Measurements from ENCODE around the gene DCC.

DCC gene

GRCh38 chr18:53153800-53154199, 813.8 kb downstream of the DCC start:
- FAIRE-seq (no peak), DNase-seq (ENCODE audit: low spot score) (no peak)

- FAIRE-seq (no peak), DNase-seq (ENCODE audit: low spot score) (no peak)
Measured at GRCh38 chr18:53165770-53166169, 825.8 kb downstream of the DCC start.

- FAIRE-seq (no peak), DNase-seq (ENCODE audit: low spot score) (no peak)
Measured at GRCh38 chr18:53169346-53169745, 829.3 kb downstream of the DCC start.

GRCh38 chr18:53191634-53192033, 851.6 kb downstream of the DCC start:
- no peak for DNase-seq (ENCODE audit: low spot score)
- FAIRE-seq = no peak

DNA sequence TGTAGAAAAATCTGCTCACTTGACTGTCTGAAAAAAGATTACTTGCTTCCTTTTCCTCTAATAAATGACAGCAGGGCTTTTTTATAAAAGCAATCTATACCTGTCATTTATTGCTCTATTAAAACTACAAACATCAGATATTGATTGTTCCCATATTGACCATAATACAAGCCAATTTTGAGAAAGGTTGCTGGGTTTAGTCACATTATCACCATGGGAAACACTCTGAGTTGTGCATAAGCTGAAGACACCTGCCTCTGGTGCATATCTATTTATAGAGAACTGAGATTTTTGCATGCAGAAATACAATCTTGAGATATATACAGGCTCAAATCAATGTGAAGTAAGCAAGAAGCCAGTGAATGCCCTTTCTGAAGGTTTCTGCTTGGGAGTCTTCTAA, 853.9 kb downstream of the DCC start:
- DNase-seq (ENCODE audit: low spot score) (no peak), FAIRE-seq (no peak)

DNA sequence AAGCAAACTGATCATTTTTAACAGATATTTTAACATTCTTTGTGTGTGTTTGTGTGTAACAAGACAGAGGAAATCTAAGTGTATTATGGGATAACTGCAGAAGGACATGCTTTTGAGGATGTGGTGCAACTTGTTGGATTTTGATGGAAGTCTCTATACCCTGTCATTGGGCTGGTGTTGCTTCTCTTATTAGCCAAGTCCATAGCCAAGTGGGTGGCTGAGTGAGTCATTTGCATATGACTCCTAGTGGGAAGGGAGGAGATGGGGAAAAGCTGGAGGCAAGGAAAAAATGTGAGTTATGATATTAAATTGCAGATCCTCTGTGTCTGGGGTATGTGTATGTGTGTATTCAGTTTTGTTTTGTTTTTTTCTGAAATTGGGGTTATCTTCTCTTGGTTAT, 879.9 kb downstream of the DCC start:
- no peak for FAIRE-seq

DNA sequence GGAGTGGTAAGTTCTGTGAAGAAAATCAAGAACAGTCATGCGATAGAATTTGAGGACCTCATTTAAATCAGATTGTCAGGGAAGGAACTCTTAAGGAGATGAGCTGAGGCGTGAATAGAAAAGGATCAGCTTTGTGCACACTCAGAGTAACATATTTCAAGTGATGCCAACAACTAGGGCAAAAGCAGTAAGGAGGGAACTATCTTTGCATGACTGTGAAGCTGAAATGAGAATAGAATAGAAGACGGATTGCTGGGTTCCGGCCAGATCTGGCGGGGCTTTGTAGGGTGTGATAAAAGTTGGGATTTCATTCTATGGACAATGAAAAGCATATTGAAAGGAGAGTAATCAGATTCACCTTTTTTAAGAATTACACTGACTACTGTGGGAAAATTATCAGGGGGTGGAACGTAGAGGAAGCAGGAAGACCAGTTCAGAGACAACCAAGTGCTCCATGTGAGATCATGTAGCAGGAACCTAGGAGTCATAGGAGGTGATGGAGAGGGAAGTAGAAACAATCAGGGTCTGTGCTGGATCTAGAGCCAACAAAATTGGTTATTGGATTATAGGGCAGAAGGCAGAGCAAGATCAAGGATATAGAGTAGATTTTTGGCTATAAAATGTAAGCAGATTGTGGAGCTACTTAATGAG, 884.3 kb downstream of the DCC start:
- DNase-seq (ENCODE audit: low spot score) (no peak), FAIRE-seq (no peak)

More for the DNA sequence above, 879.9 kb downstream of the DCC start:
- DNase-seq (ENCODE audit: low spot score) = no peak

DNA sequence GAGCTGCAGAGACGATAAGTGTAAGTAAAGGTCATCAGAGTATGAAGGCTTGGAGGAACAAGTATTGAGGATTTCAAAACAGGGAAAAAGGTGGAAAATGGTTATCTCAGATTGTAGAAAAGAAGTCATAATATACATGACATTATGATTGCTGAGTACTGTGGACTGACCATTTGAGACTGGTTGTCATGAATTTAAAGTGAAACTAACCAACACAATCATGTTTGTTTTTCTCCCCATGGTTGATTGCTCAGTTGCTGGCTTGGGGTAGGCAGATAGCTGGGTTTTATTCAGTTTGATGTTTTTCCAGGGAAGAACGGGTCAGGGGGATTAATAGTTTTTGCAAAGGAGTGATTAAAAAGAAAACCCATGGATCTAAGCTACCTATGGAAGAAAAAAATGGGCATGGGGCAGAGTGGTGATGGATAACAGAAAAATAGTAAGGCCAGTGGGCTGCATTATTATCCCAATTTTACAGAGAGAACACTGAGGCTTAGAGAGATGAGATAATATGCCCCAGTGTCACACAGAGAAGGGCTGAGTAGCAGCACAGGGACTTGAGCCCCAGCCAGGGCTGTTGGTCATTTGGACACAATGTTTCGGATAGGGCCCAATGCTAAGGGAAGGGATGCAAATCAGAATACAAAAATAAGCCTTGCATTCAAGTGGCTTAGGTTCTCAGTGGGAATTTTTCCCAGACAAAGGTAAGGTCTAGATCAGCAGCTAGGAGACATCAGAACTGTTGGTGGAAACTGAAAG, 885.7 kb downstream of the DCC start:
- FAIRE-seq (no peak), DNase-seq (ENCODE audit: low spot score) (no peak)

DNA sequence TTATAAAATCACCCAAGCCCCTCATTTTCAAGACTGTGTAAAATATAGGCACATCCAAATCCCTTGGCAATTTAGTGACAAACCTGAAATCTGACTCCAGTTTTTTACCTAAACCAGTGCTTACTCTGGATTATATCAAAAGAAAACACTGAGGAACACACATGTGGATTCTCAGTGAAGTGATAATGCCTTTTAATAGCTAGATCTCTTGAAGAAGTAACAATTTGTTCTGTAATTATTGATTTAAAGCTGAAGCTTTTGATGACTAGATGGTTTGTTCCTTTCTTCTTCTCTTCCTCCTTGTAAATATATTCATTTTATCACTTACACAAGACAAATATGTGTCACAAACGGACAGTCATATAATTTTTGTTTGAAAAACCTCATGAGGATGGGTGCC, 894.6 kb downstream of the DCC start:
- DNase-seq (ENCODE audit: low spot score) (no peak), FAIRE-seq (no peak)

DNA sequence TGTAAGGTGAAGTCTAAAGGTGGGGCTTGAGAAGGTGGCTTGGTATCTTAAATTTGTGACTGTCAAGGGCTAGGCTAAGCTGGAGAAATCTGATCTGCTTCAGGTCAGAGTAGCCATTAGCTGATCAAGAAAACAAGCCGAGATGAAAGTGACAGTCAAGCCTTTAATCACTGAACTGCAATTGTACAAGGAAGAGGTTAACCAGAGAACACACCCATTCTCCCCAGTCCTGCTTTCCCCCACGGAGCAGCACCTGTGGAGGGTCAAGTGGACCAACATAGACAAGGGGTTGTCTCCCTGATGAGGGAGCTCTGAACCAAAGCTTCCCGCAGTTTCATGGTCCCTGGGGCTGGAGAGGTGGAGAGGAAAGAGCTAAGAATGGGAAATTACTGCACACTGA, 901.2 kb downstream of the DCC start:
- DNase-seq (ENCODE audit: low spot score) (no peak), FAIRE-seq (no peak)

GRCh38 chr18:53253789-53254188, 913.8 kb downstream of the DCC start:
- DNase-seq (ENCODE audit: low spot score) (no peak), FAIRE-seq (no peak)

GRCh38 chr18:53254265-53254664, 914.3 kb downstream of the DCC start:
- no peak for DNase-seq (ENCODE audit: low spot score)

DNA sequence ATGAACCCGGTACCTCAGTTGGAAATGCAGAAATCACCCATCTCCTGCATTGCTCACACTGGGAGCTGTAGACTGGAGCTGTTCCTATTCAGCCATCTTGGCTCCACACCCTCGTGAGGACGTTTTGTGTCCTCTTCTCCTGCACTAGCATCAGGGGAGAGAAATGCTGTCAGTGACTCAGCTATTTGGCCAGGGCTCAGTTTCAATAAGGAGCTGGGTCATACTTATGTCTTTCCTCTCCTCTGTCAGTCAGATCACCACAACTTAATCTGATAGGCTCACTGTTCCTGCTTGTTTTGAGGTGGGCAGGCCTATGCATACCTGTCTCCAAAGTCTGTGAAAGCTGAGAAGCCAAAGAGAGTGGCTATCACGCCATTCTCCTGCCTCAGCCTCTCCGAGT, 921.2 kb downstream of the DCC start:
- DNase-seq (ENCODE audit: low spot score) (no peak), FAIRE-seq (no peak)

More at GRCh38 chr18:53254265-53254664, 914.3 kb downstream of the DCC start:
- no peak for FAIRE-seq

- DNase-seq (ENCODE audit: low spot score) (no peak), FAIRE-seq (no peak)
Measured at GRCh38 chr18:53266850-53267249, 926.9 kb downstream of the DCC start.

- DNase-seq (ENCODE audit: low spot score) = no peak
- FAIRE-seq = no peak
Measured at GRCh38 chr18:53268455-53268854, 928.5 kb downstream of the DCC start.

GRCh38 chr18:53281406-53281805, 941.4 kb downstream of the DCC start:
- DNase-seq (ENCODE audit: low spot score) (no peak), FAIRE-seq (no peak)

DNA sequence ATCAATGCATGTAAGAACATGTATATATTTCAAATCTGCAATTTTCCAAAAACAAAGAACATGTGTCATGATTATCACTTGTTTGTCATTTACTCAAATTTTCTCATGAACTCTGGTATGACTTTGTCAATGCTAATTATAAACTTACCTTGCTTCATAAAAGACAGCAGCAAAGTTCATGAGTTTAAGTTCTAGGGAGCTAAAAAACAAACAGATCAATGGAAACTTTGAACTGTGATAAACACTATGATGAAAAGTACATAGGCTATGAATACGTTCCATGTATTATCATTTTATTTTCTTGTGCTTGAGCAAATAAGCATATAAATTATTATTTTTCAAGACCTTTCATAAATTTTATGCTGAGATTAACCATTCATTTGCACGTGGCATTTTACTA, 943.7 kb downstream of the DCC start:
- FAIRE-seq (no peak), DNase-seq (ENCODE audit: low spot score) (no peak)

DNA sequence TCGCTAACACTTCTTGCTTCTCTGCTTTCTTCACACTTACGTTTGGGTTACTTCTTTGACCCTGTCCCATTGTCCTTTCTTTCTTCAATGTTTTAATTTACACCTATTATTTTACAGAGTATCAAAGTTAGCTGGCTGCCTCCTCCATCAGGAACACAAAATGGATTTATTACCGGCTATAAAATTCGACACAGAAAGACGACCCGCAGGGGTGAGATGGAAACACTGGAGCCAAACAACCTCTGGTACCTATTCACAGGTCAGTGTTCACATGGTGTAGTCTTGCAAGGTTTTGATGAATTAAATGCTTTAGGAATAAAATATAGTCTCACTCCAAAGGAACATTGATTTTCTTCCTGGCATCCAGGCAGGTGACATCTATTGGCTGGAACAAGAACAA, 965.5 kb downstream of the DCC start:
- FAIRE-seq (no peak), DNase-seq (ENCODE audit: low spot score) (no peak)

GRCh38 chr18:53319628-53320027, 979.6 kb downstream of the DCC start:
- DNase-seq (ENCODE audit: low spot score) = no peak
- FAIRE-seq = no peak

- FAIRE-seq (no peak), DNase-seq (ENCODE audit: low spot score) (no peak)
Measured at GRCh38 chr18:53322163-53322562, 982.2 kb downstream of the DCC start.

DNA sequence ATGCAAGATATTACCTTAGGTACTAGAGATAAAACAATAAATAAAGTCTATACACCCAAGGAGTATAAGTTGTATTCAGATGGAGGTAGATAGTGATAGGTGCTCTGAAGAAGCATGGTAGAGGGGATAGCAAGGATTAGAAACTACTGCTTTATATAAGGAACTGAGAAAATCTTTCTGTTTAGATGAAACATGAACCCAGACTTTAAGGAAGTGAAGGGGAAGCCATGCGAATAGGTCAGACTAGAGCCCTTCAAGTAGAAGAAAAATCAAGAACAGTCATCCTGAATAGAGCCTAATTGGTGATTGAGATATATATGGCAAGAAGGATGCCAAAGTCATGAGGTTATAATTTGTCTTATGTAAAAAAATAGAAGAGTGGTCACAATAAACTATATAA, 984.4 kb downstream of the DCC start:
- FAIRE-seq (no peak), DNase-seq (ENCODE audit: low spot score) (no peak)

- FAIRE-seq = no peak
- DNase-seq (ENCODE audit: low spot score) = no peak
Measured at GRCh38 chr18:53360501-53361443, 1020.8 kb downstream of the DCC start.

Data from RCC 7860 (cell line).